Measurements from ENCODE around the gene KCNJ9.
"Not testable (repeated sequence)": the region's sequence is repeated elsewhere in the genome, so short reads cannot be mapped to it uniquely, and the experiment has no call there.

Gene KCNJ9

DNA sequence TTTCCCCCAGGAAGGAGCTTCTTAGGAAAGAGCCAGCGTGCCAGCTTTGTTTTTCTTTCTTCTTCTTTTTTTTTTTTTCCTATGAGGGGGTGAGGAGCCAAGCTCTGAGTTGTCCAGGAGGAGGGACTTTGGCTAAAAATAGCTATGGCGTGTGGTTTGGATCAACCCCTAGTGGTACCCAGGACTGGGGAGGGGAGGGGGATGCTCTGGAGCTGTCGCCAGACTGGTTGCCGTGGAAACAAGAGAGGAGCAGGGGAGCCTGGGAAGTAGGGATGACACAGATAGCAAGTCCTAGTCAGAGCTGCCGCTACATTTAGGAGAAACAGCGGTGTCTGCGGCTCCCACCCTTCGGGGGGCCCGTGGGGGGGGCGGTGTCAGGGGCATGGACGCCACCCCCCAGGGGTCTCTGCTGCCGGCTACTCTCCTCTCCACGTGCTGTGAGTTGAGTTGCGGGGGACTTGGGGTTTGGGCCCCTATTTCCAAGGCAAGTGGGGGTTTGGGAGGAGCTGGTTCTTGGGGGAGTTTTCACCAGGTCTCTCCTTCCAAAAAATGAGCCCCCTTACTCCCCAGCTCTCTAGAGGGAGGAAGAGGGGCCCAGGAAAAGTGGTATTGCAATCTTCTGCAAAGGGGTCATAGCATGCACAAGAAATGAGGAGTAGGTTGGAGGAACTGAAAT, at the start of gene KCNJ9:
Gene KCNJ9 (plus strand): TSS at position 278 of the 676 bp plus-strand sequence. CDS start 2,493 bp downstream, outside the sequence.
- DNase-seq = peak; percentile 76 to 92

- DNase-seq = no peak
Observed at GRCh38 chr1:160032165-160032820, 49.0 kb upstream of the KCNJ9 start.

DNA sequence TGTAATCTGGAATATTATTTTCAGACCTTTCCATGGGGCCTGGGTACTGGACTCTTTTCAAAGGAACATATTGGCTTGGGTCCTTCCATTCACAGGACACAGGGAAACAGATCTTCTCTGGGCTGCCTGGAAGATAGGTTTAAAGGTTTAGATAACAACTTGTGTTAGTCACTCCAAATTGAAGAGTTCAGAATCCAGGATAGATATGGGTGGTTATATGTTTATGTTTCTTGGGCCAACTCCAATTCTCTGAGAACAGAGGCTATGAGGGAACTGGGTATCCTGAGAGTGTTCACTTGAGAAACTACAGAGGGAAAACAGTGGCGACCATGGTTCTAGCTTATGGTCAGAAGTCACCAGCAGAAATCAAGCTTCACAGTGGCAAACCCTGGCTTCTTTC, 40.9 kb upstream of the KCNJ9 start:
- no peak for DNase-seq

- DNase-seq = no peak
Observed at GRCh38 chr1:160043543-160043942, 37.8 kb upstream of the KCNJ9 start.

- DNase-seq = no peak
Observed at GRCh38 chr1:160045653-160046052, 35.7 kb upstream of the KCNJ9 start.

DNA sequence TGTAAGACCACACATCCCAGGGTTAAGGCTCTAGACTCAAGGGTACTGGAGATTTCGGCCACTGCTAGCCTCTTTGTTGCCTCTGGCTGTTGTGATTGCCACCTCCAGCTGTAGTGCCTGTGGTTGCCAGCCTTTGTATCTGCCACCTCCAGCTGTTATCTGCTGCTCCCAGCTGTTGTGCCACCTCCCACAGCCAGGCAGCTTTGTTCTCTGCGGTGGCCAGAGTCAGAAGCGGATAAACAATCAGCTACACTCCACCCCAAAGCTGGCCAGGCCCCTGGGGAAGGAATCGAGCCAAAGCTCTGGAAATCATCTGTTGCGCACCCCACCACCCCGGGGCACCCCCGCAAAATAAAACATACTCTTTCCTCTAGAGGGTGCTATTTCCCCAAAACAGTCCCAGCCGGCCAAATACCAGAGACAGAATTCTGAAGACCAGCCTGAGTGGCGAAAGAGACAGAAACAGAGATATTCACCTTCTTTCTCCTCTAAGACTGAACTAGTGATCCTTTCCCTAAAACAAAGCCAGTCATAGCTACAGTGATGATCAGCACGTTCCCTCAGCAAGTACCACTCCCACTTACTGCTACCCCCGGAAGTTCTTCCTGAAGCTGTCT, 34.7 kb upstream of the KCNJ9 start:
- DNase-seq = peak; percentile 91 to 95

DNA sequence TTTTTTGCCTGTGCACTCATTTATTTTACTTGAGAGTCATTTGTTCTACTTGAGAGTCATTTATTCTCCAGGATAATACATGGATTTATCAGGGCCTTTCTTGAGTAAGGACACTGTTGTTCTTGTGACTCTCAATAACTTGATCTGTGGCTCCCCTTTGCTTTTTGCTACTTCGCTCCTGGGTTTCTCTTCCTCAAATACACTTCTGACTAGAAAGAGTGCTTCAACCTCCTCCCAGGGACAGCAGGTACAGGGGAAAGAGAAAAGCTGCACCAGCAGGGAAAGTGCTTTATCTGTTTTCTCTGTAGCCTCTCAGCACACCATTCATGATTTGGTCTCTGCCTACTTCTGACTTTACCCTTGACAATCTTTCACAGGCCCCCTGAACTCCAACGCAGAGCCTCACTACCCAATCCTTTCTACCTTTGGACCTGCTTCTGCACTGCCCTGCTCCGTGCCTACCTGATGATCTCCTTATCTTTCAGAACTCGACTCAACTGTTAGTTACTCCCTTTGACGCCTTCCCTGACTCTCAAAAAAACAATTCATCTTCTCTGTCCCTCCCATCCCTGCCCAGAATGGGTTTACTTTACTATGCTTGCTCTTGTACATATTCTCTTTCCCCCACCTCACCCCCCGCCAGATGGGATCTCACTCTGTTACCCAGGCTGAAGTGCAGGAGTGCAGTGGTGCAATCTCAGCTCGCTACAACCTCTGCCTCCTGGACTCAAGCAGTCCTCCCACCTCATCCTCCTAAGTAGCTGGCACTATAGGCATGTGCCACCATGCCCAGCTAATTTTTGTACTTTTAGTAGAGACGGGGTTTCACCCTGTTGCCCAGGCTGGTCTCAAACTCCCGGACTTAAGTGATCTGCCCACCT, 34.0 kb upstream of the KCNJ9 start:
- no peak for DNase-seq

DNA sequence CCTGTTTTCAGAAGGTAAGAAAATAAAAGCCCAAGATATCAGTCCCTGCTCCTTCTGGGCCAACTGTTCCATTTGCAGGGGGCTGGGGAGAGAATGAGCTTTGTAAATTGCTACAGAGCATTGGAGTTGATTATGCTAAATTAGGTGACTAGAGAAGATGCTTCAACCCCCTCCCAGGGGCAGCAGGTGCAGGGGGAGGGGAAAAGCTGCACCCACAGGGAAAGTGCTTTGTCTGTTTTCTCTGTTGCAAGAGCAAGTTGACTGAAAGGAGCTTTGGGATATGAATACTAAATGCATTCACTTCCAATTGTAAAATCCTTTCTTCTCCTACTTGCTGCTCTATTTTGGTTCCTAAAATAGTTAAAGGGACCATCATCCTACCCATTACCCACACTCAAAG, 33.0 kb upstream of the KCNJ9 start:
- DNase-seq = peak in 1 of 2 donors; percentile 32

- no peak for DNase-seq
Observed at GRCh38 chr1:160049101-160049500, 32.2 kb upstream of the KCNJ9 start.

DNA sequence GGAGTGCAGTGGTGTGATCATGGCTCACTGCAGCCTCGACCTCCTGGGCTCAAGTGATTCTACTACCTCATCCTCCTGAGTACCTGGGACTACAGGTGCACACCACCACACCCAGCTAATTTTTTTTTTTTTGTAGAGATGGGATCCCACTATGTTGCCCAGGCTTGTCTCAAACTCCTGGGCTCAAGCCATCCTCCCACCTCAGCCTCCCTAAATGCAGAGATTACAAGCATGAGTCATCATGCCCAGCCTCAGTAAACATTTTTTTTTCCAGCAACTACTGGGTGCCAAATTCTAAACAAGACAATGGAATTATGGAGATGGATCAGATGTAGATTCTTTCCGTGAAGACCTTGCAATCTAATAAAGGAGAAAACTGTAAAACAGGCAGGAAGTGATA, 31.2 kb upstream of the KCNJ9 start:
- DNase-seq = not testable (repeated sequence)

DNA sequence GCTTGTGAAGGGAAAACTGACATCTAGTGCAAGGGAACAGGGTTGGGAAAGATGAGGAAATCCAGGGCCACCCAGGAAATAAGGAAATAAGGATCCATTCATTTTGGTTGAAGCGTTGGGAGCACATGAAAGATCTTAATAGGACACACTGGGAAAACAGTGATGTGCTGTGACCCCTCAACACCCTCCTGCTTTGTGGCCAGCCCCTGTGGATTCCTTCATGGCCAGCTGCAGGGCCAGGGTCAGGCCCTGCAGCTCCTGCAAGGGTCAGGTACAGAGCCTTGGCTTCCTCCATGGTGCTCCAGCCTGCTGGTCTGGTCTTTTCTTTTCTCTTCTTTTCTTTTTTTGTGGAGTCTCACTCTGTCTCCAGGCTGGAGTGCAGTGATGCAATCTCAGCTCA, 30.7 kb upstream of the KCNJ9 start:
- DNase-seq = no peak

DNA sequence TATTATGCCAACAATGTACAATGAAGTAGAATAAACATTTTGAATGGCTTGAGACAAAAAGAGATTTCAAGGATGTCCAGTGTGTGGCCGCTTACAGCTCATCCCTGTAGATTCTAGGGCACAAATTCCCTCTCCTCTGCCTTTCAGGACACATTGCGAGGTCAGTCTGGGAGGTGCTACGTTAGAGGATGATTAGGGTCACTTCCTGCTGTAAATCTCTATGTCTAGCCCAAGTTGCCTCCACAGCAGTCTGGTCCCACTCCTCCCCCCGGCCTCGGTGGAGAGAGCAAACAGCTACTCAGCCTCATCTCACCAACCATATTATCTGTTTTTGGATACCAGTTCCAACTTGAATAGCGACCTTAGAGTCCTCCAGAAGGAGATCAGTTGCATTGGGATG, 28.4 kb upstream of the KCNJ9 start:
- no peak for DNase-seq

GRCh38 chr1:160053548-160054365, 27.6 kb upstream of the KCNJ9 start:
- DNase-seq = no peak

GRCh38 chr1:160056648-160057169, 24.6 kb upstream of the KCNJ9 start:
- no peak for DNase-seq

DNA sequence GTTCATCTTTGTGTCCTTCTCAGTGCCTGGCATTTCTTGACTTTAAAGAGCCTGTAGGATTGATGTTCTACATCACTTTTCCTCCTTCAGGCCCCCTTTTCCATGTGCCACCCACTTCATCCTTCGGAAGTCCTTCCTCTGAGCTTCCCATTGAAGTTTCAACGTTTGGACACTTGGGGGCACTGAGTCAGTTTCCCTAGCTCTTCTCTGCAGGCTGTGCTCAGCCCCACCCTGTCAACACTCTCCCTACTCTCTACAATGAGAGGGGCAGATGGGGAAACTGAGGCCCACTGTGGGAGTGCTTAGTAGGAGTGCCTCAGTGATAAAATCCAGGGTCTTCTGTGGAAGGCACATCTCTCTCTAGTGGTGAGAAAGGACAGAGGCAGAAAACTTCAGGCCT, 23.3 kb upstream of the KCNJ9 start:
- no peak for DNase-seq

DNA sequence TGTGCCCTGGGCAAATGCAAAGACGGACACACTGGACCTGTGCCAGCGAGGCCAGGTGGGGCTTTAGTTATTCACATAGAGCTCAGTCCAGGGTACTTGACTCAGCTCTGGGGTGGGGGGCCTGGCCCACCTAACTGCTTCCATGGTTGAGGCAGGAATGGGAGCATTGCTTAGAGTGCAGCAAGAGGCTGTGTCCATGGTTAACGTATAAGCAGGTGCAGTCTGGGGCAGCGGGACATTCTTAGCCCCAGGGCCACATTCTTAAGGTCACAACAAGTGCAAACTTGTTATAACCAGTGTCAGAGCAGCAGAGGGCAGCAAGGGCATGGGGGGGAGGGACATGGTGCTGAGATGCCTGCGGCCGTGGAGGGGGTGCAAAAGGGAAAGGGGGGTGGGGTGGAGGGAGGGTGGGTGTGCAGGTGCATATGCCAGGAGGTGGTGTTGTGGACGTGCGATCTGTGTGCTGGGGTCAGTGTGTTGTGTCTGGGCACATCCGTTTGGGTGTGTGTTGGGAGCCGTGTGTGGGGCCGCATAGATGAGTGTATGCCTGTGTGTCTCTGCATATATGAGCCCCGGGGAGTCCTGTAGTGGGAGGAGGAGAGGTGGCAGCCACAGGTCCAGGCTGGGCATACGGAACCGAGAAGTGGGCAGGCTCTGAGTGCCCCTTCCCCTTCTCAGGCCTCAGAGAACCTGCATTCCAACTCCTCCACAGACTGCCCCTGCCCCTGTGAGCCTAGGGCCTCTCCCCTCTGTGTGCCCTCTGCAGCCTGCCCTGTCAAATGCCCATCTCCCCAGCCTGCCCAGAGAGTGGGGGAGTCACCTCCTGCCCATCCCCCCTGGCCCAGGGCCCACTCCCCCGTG, 19.7 kb upstream of the KCNJ9 start:
- DNase-seq = peak; percentile 75 to 80

- DNase-seq = peak; percentile 97
Observed at GRCh38 chr1:160062230-160062532, 19.2 kb upstream of the KCNJ9 start.

DNA sequence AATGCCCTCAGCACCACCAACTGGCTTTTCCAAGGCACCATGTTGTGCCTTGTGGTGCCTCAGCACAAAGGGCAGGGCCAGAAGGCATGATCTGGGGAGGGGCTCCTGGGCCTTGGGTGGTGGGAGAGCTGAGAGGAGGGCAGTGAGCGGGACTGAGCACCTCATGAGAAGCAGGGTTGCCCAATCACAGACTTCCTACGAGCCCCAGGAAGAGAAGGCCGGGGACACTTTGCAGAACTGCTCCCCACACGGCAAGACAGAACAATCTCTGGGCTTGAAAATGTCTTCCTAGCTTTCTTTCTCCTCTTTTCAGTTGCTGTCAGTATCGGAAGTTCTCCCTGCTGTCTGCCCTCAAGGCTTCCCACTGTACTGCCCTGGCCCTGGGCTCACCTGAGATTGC, 18.2 kb upstream of the KCNJ9 start:
- no peak for DNase-seq

DNA sequence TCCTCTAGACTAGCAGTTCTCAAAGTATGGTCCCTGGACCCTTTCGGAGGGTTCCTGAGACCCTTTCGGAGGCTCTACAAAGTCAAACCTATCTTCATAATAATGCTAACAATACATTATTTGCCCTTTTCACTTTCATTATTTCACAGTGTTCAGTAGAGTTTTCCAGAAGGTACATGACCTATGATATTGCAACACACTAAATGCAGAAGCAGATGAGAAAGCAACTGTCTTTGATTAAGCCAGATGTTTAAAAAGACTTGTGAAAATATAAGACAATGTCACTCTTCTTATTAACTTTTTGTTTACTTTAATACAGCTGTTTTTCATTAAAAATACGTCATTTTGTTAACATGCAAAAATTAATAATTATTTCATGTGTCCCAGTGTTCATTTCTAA, 17.2 kb upstream of the KCNJ9 start:
- no peak for DNase-seq

DNA sequence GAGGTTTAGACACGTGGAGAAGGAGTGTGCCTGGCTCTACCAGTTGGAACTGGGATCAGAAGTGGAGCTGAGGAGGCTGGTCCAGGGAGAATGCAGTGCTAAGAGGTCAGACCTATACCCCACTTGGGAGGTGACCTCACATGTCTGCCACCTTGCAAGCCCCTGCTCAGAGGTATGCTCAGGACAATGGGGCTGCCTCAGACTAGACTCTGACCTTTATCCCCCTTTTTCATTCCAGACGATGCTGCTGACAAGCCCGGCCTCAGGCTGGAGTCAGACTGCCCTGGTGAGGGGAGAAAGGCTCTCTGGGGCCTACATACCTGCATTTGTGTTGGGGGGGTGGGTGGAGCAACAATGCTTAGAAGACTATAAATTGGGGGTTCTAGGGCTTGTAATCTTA, 16.6 kb upstream of the KCNJ9 start:
- no peak for DNase-seq

Data from hippocampal formation (tissue), 2 donors.